GOT3 (cell line): ENCODE results near the gene CHST4.
"Not testable (repeated sequence)": the region's sequence is repeated elsewhere in the genome, so short reads cannot be mapped to it uniquely, and the experiment has no call there.

Source experiments
- DNase-seq: peaks from one replicate; lab custom pipeline; 2025; ENCODE audit warnings: mixed read lengths; lab: John Stamatoyannopoulos, UW

CHST4 gene

GRCh38 chr16:71524566-71525553 is 1.4 kb upstream of the CHST4 start:
- no peak for DNase-seq

- DNase-seq: no peak
Observed at GRCh38 chr16:71528257-71528656, 2.0 kb downstream of the CHST4 start.

GRCh38 chr16:71528863-71529262 is 2.6 kb downstream of the CHST4 start:
- DNase-seq: no peak

- no peak for DNase-seq
Observed at GRCh38 chr16:71532366-71532765, 6.1 kb downstream of the CHST4 start.

GRCh38 chr16:71536752-71537499 is 10.7 kb downstream of the CHST4 start:
- no peak for DNase-seq

GRCh38 chr16:71537643-71538042 is 11.4 kb downstream of the CHST4 start:
- DNase-seq: no peak

- DNase-seq: peak; percentile 25
Observed at GRCh38 chr16:71542377-71542776, 16.2 kb downstream of the CHST4 start.

- no peak for DNase-seq
Observed at GRCh38 chr16:71547168-71547567, 20.9 kb downstream of the CHST4 start.

GRCh38 chr16:71552698-71553503 is 26.7 kb downstream of the CHST4 start:
- no peak for DNase-seq

GRCh38 chr16:71555230-71555891 is 29.1 kb downstream of the CHST4 start:
- no peak for DNase-seq

GRCh38 chr16:71557299-71557698 is 31.1 kb downstream of the CHST4 start:
- DNase-seq: no peak

- DNase-seq: no peak
Observed at GRCh38 chr16:71557954-71558582, 31.8 kb downstream of the CHST4 start.

GRCh38 chr16:71559855-71560254 is 33.6 kb downstream of the CHST4 start:
- DNase-seq: no peak

- DNase-seq: not testable (repeated sequence)
Observed at GRCh38 chr16:71561886-71562285, 35.7 kb downstream of the CHST4 start.

GRCh38 chr16:71562552-71562951 is 36.3 kb downstream of the CHST4 start:
- no peak for DNase-seq

GRCh38 chr16:71564335-71564967 is 38.2 kb downstream of the CHST4 start:
- DNase-seq: no peak

- DNase-seq: no peak
Observed at GRCh38 chr16:71565812-71566700, 39.8 kb downstream of the CHST4 start.

- no peak for DNase-seq
Observed at GRCh38 chr16:71567931-71568330, 41.7 kb downstream of the CHST4 start.

GRCh38 chr16:71568551-71568950 is 42.3 kb downstream of the CHST4 start:
- no peak for DNase-seq

- DNase-seq: no peak
Observed at GRCh38 chr16:71569621-71570020, 43.4 kb downstream of the CHST4 start.
